Smooth muscle cell (in vitro differentiated cells): ENCODE measurements around the gene CYREN. TPM values are rescaled to one million over a fixed set of nuclear protein-coding genes. Genes with fewer than 3 reads are reported as not detected.

Experiments
- DNase-seq: peaks from one replicate; lab custom pipeline; 2025; ENCODE audit not compliant: unreplicated experiment; lab: John Stamatoyannopoulos, UW
- H2AFZ ChIP-seq: fragments of 200-600 bp; sonication (generic); 2 replicates; pipeline ENCODE4 v1.6.0; 2016; ENCODE audit warnings: antibody characterized with exemption, low read depth, mild to moderate bottlenecking
- H3F3A ChIP-seq: fragments of 200-600 bp; sonication (generic); 2 replicates; pipeline ENCODE4 v1.6.0; 2017; ENCODE audit warnings: antibody characterized with exemption, low read depth
- H3K27ac ChIP-seq: fragments of 200-600 bp; sonication (generic); 2 replicates; pipeline ENCODE4 v1.5.1; 2016; ENCODE audit warnings: low read depth, mild to moderate bottlenecking
- H3K27me3 ChIP-seq: fragments of 200-600 bp; sonication (generic); 2 replicates; pipeline ENCODE4 v1.6.1; 2016; ENCODE audit warnings: low read depth, mild to moderate bottlenecking
- H3K36me3 ChIP-seq: fragments of 200-600 bp; sonication (generic); 2 replicates; pipeline ENCODE4 v1.5.1; 2016; ENCODE audit warnings: low read depth
- H3K4me1 ChIP-seq: fragments of 200-600 bp; sonication (generic); 2 replicates; pipeline ENCODE4 v1.5.1; 2016; ENCODE audit warnings: low read depth
- H3K4me2 ChIP-seq: fragments of 200-600 bp; sonication (generic); 2 replicates; pipeline ENCODE4 v1.6.0; 2016; ENCODE audit warnings: mild to moderate bottlenecking
- H3K4me3 ChIP-seq: fragments of 200-600 bp; sonication (generic); 2 replicates; pipeline ENCODE4 v1.5.1; 2016; ENCODE audit warnings: mild to moderate bottlenecking
- H3K79me2 ChIP-seq: fragments of 200-600 bp; sonication (generic); 2 replicates; pipeline ENCODE4 v1.6.0; 2016; ENCODE audit warnings: low read depth, mild to moderate bottlenecking
- H3K9ac ChIP-seq: fragments of 200-600 bp; sonication (generic); 2 replicates; pipeline ENCODE4 v1.6.0; 2016; ENCODE audit warnings: low read depth
- H3K9me3 ChIP-seq: fragments of 200-600 bp; sonication (generic); replicated peaks from 2 replicates; pipeline ENCODE4 v1.5.1; 2016; ENCODE audit warnings: low read depth
- H4K20me1 ChIP-seq: fragments of 200-600 bp; sonication (generic); 2 replicates; pipeline ENCODE4 v1.6.0; 2016; ENCODE audit warnings: low read depth
- CTCF ChIP-seq: fragments of 200-600 bp; sonication (generic); IDR thresholded peaks from 2 replicates; pipeline ENCODE4 v1.5.1; 2017; ENCODE audit warnings: borderline replicate concordance, mild to moderate bottlenecking, antibody characterized with exemption; ENCODE audit not compliant: insufficient read depth, poor library complexity, severe bottlenecking
- WGBS: methylation state at CpG from one replicate; pipeline ENCODE4 v1.1.7; 2016; ENCODE audit warnings: low lambda C conversion rate; 5-methylcytosine and 5-hydroxymethylcytosine counted together
- polyA plus RNA-seq: library from polyadenylated mRNA; unstranded; fragments of >200 nt; fragmentation: Nextera tagmentation; extraction: Ambion mirVana; gene quantifications from 2 replicates; pipeline ENCODE4 v1.2.1, GENCODE V29; 2016
- total RNA-seq: library from RNA; depleted of rRNA; stranded (reverse); fragments of >200 nt; gene quantifications from 2 replicates; pipeline ENCODE4 v1.2.3, GENCODE V29; 2014

The CYREN gene
- total and polyA plus RNA-seq, 2 experiments from 2014 or later: 33.4 to 38.2 TPM

DNA sequence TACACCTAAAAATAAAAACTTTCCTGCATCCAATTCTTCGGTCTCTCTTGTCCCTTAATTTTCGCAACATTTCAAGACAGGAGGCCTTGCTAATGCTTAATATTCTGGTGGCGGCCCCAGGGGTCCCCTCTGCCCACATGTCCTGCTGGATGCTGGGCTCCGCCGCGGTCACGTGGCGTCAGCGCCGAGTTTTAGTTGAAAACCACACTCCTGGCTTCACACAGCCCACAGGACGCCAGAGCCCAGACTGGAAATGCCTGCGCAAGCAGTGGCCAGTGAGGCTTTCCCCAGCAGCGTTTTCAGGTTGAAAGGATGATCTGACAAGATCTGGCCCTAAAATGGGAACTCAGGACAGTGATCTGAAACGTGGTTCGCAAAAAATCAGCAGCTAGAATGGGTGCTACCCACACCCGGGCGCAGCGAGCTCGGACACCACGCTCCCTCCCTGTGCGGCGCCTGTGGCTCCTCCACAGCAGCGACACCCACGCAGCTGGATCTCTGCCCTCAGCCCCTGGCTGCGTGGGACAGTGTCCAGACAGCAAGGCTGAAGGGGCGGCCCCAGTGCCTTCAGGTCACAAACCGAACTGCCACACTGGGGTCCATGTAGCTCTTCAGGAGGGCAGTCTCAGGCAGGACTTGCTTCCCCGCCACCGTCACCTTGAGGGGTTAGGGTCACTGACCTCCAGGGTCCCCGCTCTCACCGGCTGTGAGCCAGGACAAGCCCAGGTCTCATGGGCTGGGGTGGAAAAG, 11.6 kb upstream of the CYREN start:
- H3K79me2 ChIP-seq: no peaks in the 10 kb centered on the region
- H3K27me3 ChIP-seq: no peaks in the 10 kb centered on the region
- no peaks in the 10 kb centered on the region for H4K20me1 ChIP-seq
- peaks cover 24% of the 10 kb centered on the region for H3K9me3 ChIP-seq
- H3K4me3 ChIP-seq: no peak overlapping the region
- 98% methylated on average over 31 of the region's 31 CpGs for WGBS
- H3K4me2 ChIP-seq: no peak overlapping the region
- H3K36me3 ChIP-seq: peaks cover 33% of the 10 kb centered on the region
- no peak overlapping the region for H2AFZ ChIP-seq
- no peaks in the 10 kb centered on the region for H3F3A ChIP-seq
- no peak overlapping the region for H3K27ac ChIP-seq
- no peak overlapping the region for H3K9ac ChIP-seq
- no peaks in the 10 kb centered on the region for H3K4me1 ChIP-seq
- no peak for DNase-seq
- no peak for TF ChIP-seq CTCF

- Histone ChIP-seq H3K27ac (no peak overlapping the region), H3F3A (no peaks in the 10 kb centered on the region), H3K36me3 (peaks cover 33% of the 10 kb centered on the region), H3K4me1 (no peaks in the 10 kb centered on the region), H2AFZ (no peak overlapping the region), H3K27me3 (no peaks in the 10 kb centered on the region), H3K9ac (no peak overlapping the region), H3K4me3 (no peak overlapping the region), H3K9me3 (peaks cover 24% of the 10 kb centered on the region), H3K4me2 (no peak overlapping the region), H3K79me2 (no peaks in the 10 kb centered on the region), H4K20me1 (no peaks in the 10 kb centered on the region)
- DNase-seq: no peak
- no peak for TF ChIP-seq CTCF
- WGBS: 85% methylated on average over 3 of the region's 3 CpGs
Observed at GRCh38 chr7:135181261-135181928, 10.9 kb upstream of the CYREN start.

DNA sequence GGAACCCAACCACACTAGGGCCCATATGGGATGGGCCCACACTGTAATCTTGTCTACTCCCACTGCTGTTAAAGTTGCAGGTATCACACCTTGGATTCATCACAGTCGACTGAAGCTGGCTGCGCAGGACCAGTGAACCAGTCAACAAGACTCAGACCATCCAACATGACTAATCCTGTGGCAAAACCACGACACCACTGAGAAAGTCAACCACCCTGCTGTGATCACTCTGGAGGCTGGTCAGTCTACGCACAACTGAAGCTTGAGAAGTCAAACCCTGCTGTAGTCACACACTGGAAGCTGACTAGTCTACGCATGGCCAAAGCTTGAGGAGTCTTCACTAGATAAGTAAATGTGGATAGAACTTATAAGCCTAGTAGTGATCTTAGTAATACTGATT, 9.6 kb upstream of the CYREN start:
- Histone ChIP-seq H3F3A (no peaks in the 10 kb centered on the region), H2AFZ (no peak overlapping the region), H3K4me3 (no peak overlapping the region), H3K4me1 (no peaks in the 10 kb centered on the region), H4K20me1 (no peaks in the 10 kb centered on the region), H3K27ac (no peak overlapping the region), H3K9me3 (peaks cover 24% of the 10 kb centered on the region), H3K9ac (no peak overlapping the region), H3K79me2 (no peaks in the 10 kb centered on the region), H3K27me3 (no peaks in the 10 kb centered on the region), H3K4me2 (no peak overlapping the region), H3K36me3 (peaks cover 31% of the 10 kb centered on the region)
- DNase-seq: no peak
- no peak for TF ChIP-seq CTCF
- 98% methylated on average over 5 of the region's 5 CpGs for WGBS
